Effector CD4-positive, alpha-beta T cell (primary cell): Measurements from ENCODE around the gene ZNRF2.
A peak's percentile ranks its signal among the peaks of the same experiment; 100 is the strongest.
"Not testable (repeated sequence)": the region's sequence is repeated elsewhere in the genome, so short reads cannot be mapped to it uniquely, and the experiment has no call there.

Experiments used
- DNase-seq: peaks from one replicate; pipeline ENCODE4 v3.0.0-alpha.2; 2020

Gene ZNRF2

DNA sequence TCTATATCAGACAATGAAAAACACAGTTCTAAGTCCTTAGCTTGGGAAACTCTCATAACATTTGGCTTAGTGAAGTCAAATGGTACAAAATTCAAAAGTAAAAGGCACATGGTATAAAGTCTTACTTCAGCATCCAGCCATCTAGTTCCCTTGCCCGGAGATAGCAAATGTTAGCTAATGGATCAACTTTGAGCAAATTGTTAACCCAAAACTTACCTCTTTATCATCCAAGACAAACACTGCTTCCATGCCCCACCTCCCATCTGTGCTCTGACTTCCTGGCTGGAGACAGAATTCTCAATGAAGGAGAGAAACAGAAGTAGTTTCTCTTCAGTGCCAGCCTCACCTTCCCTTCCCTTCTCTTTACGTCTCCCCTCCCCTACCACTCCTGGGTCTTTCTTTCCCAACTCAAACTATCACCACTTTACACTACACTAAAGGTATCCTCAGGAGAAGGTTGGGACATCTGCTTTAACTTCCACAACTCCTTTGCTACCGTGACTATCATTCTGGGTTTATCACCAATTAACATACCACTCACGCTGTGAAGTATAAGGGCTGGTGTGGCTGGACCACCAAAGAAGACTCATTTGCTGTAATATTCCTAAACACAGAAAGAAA lies 21.2 kb upstream of the ZNRF2 start:
- DNase-seq = no peak

DNA sequence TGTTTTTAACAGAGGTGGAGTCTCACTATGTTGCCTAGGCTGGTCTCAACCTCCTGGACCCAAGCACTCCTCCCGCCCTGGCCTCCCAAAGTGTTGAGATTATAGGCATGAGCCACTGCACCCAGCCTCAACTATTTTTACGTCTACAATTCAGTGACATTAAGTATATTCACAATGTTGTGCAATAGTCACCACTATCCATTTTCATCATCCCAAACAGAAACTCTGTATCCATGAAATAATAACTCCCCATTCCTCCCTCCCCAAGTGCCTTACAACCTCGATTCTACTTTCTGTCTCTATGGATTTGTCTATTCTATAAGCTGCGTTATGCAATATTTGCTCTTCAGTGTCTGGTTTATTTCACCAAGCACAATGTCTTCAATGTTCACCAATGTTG lies 20.3 kb upstream of the ZNRF2 start:
- no peak for DNase-seq

DNA sequence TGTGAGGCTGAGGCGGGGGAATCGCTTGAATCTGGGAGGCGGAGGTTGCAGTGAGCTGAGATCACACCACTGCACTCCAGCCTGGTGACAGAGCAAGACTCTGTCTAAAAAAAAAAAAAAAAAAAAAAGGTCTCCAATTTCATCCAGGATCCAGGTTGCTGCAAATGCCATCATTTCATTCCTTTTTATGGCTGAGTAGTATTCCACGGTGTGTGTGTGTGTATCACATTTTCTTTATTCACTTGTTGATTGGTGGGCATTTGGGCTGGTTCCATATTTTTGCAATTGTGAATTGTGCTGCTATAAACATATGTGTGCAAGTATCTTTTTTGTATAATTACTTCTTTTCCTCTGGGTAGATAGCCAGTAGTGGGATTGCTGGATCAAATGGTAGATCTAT lies 19.2 kb upstream of the ZNRF2 start:
- DNase-seq = not testable (repeated sequence)

GRCh38 chr7:30266686-30267085 lies 17.7 kb upstream of the ZNRF2 start:
- DNase-seq = no peak

DNA sequence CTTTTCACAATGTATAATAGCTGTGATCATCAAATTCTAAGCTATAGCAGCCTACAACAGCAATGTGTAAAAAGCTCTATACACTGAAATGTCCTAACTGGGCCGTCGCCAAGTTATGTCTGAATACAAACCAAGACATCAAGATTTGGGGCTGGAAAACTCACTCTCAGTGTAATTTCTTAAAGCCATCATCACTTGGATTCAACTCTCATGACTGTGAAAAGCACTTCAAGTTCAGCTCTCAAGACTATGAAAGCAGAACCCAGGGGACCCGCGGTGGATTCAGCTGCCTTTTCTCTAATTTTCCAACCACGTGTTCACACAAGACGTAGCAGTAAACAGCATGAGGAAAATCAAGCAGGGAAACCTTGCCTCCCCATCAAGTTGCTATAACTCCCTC lies 15.8 kb upstream of the ZNRF2 start:
- DNase-seq = no peak

DNA sequence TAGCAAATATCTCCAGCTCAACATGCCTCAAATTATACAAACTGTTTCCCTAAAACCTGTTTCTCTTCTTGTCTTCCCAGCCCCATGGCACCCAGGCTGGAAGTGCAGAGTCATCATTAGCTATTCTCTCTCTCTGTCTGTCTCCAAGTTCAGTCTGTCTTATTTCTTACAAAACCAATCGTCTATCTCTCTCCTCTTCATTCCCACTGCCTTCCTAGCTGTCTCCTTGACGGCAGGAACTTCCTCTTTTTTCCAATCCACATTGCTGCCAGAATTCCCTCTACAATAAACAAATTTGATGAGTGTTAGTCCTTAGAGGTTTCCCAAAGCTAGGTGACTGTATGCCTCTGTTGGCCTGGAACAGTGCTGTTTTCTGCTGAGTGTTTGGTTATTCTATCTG lies 14.9 kb upstream of the ZNRF2 start:
- no peak for DNase-seq

DNA sequence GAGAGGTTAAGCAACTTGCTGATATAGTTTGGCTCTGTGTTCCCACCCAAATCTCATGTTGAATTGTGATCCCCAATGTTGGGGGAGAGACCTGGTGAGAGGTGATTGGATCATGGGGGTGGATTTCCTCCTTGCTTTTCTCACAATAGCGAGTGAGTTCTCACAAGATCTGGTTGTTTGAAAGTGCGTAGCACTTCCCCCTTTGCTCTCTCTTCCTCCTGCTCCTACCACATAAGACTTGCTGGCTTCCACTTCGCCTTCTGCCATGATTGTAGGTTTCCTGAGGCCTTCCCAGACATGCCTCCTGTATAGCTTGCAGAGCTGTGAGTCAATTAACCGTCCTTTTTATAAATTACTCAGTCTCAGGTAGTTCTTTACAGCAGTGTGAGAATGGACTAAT lies 13.5 kb upstream of the ZNRF2 start:
- no peak for DNase-seq

- DNase-seq = no peak
These were observed 12.3 kb upstream of the ZNRF2 start for GRCh38 chr7:30272126-30272525.

DNA sequence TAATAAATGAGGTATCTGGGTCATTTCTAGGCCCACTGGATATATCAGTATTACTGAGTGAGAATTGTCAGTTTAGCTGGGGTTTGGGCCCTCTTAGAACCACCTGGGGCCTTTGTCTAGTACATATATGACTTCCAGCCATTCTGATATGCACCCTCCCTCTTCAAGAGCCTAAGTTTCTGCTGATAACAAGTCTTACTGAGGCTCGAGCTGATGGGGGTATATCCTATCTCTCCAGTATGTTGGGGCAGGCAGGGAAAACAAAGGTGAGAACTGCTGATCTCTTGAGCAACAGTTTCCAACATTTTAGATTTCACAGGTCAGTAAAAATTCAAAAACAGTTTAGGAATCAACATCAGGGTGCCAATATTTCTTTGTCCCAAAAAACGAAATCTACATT lies 10.8 kb upstream of the ZNRF2 start:
- DNase-seq = no peak

- no peak for DNase-seq
These were observed 9.8 kb upstream of the ZNRF2 start for GRCh38 chr7:30274641-30275040.

GRCh38 chr7:30276203-30276900 lies 8.0 kb upstream of the ZNRF2 start:
- DNase-seq = peak; percentile 42

GRCh38 chr7:30278376-30278775 lies 6.0 kb upstream of the ZNRF2 start:
- no peak for DNase-seq

GRCh38 chr7:30278849-30279652 lies 5.3 kb upstream of the ZNRF2 start:
- no peak for DNase-seq

DNA sequence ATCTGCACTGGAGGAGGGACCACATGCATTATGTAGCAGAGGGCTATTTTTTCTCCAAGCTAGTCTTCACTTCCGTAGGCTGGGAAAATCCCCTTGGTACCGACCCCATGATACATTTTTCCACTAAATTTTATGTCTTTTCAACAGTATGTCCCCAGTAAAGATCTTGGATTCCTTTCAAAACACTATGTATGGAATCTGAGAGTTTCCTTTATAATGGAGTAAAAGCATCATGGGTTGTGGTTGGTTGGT lies 4.8 kb upstream of the ZNRF2 start:
- DNase-seq = no peak

DNA sequence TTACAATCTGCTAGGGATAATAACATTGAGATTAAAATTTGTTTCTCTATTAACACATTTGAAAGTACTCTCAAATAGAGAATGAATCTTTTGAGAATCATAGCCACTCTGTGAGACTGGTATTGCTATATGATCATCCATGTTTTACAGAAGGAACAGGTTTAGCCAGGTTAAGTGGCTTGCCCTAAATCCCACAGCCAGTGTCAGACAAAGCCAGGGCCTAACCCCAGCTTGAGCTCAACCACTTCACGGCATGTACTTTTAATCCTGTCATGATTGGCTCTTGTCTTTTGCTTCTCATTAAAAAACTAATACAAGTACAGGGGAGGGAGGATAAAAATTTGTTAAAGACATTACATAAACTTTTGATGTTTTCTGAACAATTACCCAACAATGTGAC lies 3.8 kb upstream of the ZNRF2 start:
- no peak for DNase-seq

GRCh38 chr7:30281263-30281662 lies 3.1 kb upstream of the ZNRF2 start:
- no peak for DNase-seq

- DNase-seq = no peak
These were observed 2.6 kb upstream of the ZNRF2 start for GRCh38 chr7:30281791-30282190.

DNA sequence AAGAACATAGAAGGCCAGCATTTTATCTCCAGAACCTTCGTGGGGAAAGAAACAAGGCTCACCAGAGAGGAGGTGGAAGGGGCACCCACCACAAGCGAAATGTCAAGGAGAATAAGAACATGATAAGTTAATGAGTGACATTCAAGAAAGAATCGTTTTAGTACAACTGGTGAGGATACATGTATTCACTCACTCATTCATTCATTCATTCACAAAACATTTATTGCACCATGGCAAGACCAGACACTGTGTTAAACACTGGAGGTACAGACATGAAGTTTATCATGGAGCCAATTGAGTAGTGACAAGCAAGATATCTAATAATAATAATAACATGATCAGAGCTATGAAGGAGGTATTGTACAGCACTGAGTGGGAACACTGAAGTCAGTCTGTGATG lies 1.7 kb upstream of the ZNRF2 start:
- DNase-seq = no peak

GRCh38 chr7:30285067-30285535 lies 704 bp downstream of the ZNRF2 start:
- DNase-seq = peak; percentile 17

- DNase-seq = peak; percentile 19
These were observed 1.3 kb downstream of the ZNRF2 start for GRCh38 chr7:30285536-30286284.

- DNase-seq = no peak
These were observed 2.4 kb downstream of the ZNRF2 start for GRCh38 chr7:30286749-30287148.

DNA sequence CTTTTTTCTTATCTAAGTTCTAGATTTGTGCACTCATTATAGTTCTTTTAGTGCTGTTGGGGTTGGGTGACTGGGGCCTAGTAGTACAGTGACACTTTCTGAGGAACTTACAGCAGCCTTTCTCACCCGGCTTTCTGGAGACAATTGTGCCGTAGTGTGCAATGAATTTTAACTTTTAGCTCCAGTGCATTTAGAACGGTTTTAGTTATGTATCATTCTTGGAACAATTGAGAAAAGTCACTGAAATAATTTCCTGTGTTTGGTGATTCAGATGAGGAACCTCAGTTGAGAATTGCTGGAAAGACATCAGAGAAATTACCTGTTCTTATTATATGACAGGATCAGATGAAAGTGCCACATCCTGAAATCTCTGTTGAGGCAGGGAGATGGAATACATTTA lies 3.2 kb downstream of the ZNRF2 start:
- not testable (repeated sequence) for DNase-seq

DNA sequence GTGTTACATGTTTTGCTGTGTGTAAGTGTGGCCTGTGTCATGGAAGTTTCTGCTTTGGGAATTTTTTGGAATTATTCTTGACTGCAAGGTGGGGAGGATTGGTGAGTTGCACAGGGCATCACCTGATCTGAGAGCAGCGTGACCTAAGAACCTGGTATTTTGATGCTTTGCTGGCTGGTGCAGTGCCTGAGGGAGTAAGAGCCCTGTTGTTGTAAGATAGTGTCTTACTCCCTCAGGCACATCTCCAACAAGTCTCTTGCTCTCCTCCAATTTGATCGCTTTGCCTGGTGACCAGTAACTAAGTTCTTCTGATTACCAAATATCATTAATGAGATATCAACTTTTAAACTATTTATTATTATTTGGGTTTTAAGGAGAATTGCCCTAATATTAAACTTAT lies 5.2 kb downstream of the ZNRF2 start:
- DNase-seq = not testable (repeated sequence)
